GM12875 (cell line): ENCODE measurements around the gene UGT2A1.
A peak's percentile ranks its signal among the peaks of the same experiment; 100 is the strongest.
"Not testable (repeated sequence)": the region's sequence is repeated elsewhere in the genome, so short reads cannot be mapped to it uniquely, and the experiment has no call there.

ENCODE experiments used
- H3K4me3 ChIP-seq: one replicate; pipeline ENCODE4 v1.5.1; 2011; ENCODE audit warnings: low read depth, low read length, control low read depth
- TF ChIP-seq, protein P1 (sequence below): IDR thresholded peaks from 2 replicates; pipeline ENCODE4 v1.5.1; 2011; ENCODE audit warnings: low read depth, mild to moderate bottlenecking, control low read depth, inconsistent platforms, low read length, moderate library complexity, borderline replicate concordance; ENCODE audit not compliant: insufficient read depth

The UGT2A1 gene

DNA sequence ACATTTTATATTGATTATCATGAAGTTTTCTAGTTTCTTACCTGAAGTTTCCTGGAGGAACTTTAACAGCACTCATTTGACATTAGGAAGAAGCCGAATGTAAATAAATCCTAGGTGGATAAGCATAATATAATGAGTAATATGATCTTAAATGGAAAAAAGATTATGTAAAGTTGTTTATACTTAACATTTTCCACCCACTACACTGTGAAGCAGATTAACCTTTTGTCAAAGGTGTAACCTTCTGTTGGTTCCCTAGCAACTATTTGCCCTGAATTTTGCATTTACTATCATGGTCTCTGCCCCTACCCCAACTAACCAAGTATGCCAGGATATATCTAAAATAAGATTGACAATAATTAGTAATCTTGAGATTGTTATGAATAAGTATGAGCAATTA, at the start of gene UGT2A1:
Gene UGT2A1 (minus strand): TSS at position 101 of the 400 bp plus-strand sequence. CDS start 5,603 bp downstream, outside the sequence.
- H3K4me3 ChIP-seq: no peak within 1 kb of the TSS
- TF ChIP-seq, protein P1, sequence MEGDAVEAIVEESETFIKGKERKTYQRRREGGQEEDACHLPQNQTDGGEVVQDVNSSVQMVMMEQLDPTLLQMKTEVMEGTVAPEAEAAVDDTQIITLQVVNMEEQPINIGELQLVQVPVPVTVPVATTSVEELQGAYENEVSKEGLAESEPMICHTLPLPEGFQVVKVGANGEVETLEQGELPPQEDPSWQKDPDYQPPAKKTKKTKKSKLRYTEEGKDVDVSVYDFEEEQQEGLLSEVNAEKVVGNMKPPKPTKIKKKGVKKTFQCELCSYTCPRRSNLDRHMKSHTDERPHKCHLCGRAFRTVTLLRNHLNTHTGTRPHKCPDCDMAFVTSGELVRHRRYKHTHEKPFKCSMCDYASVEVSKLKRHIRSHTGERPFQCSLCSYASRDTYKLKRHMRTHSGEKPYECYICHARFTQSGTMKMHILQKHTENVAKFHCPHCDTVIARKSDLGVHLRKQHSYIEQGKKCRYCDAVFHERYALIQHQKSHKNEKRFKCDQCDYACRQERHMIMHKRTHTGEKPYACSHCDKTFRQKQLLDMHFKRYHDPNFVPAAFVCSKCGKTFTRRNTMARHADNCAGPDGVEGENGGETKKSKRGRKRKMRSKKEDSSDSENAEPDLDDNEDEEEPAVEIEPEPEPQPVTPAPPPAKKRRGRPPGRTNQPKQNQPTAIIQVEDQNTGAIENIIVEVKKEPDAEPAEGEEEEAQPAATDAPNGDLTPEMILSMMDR: no peak

GRCh38 chr4:69702201-69702600, 49.2 kb upstream of the UGT2A1 start:
- H3K4me3 ChIP-seq: no peak overlapping the region
- TF ChIP-seq, protein P1: no peak

- TF ChIP-seq, protein P1: no peak
- no peak overlapping the region for H3K4me3 ChIP-seq
Measured at GRCh38 chr4:69701696-69702095, 48.6 kb upstream of the UGT2A1 start.

DNA sequence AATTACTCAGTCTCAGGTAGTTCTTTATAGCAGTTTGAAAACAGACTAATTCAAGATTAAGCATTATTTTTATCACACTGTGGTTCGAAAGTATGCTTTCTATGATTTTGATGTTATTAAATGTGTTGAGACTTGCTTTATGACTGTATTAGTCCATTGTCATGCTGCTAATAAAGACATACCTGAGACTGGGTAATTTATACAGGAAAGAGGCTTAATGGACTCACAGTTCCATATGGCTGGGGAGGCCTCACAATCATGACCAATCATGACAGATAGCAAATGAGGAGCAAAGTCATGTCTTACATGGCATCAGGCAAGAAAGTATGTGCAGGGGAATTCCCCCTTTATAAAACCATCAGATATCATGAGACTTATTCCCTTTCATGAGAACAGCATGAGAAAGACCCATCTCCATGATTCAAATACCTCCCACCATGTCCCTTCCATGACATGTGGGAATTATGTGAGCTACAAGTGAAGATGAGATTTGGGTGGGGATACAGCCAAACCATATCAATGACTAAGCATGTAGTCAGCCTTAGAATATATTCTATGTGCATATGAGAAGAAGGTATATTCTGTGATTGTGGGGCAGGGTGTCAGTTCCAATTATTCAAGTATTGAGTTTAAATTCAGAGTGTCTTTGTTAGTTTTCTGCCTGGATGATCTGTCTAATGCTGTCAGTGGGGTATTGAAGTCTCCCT, 44.6 kb upstream of the UGT2A1 start:
- H3K4me3 ChIP-seq: no peak overlapping the region
- TF ChIP-seq, protein P1: no peak

DNA sequence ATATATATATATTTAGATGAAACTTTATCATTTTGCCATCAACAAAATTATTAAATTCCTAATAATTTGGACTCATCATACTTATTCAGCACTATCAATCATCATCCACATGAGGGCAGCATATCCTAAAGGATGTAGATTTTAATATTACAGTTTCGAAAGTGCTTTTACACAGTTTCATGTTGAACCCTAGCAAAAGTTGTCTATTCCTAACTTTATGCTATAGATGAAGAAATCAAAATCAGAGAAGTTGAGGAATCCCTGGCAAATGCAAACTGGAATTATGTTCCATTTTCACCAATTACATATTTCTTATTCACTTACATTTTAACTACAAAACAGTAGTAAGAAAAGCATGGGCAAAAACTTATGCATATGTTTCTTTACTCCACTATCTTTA, 36.6 kb upstream of the UGT2A1 start:
- TF ChIP-seq, protein P1: peak; percentile 9; the same call in 1 of the 2 replicates
- no peak overlapping the region for H3K4me3 ChIP-seq

- TF ChIP-seq, protein P1: no peak
- no peak overlapping the region for H3K4me3 ChIP-seq
Measured at GRCh38 chr4:69684804-69685203, 31.8 kb upstream of the UGT2A1 start.

GRCh38 chr4:69668680-69669079, 15.6 kb upstream of the UGT2A1 start:
- TF ChIP-seq, protein P1: no peak
- no peak overlapping the region for H3K4me3 ChIP-seq

GRCh38 chr4:69664009-69664408, 11.0 kb upstream of the UGT2A1 start:
- H3K4me3 ChIP-seq: not testable (repeated sequence)

- not testable (repeated sequence) for H3K4me3 ChIP-seq
Measured at GRCh38 chr4:69661130-69661803, 8.2 kb upstream of the UGT2A1 start.
